Dedifferentiated amniotic fluid mesenchymal stem cell (primary cell): ENCODE measurements around the gene PRR5L.
A peak's percentile ranks its signal among the peaks of the same experiment; 100 is the strongest.

Experiments
- DNase-seq: peaks from one replicate; pipeline ENCODE4 v3.0.0-alpha.2; 2016; ENCODE audit errors: extremely low spot score

The PRR5L gene

DNA sequence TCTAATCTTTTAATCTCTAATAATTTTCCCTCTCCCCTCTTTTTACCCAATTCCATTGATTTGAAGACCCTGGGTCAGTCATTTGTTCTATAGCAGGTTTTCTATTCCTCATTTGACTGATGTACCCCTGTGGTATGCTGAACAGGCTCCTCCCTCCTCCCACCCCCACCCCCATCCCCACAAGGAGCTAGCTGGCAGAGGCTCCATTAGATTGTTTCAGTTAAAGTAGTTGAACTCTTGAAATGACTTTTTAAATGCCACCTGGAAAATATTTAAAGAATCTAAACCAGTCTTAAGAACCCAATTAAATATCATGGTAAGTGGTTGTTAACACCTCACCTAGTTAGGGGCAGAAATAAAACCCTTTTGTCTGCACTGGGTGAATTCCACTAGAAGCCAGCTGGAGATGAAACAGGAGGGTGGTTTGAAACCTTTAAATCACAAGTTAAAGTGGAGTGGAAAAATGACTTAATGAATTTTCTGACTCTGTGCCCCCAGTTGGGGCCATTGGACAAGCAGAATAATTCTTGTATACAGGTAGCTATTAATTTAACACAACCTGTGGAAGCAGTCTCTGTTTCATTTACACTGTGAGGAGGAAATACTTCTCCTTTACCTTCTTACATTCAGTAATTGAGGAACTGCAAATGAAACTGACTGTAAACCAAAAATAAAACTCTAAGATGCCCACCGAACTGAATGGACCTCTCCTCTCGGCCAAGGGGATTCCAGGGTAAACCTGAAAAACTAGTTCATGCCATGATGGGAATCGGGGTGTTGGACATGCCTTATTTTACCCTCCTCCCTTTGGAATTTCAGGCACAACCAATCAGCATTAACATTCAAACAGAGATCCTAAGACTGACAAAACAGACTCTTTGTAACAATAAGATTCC lies 30.7 kb downstream of the PRR5L start:
- no peak for DNase-seq

DNA sequence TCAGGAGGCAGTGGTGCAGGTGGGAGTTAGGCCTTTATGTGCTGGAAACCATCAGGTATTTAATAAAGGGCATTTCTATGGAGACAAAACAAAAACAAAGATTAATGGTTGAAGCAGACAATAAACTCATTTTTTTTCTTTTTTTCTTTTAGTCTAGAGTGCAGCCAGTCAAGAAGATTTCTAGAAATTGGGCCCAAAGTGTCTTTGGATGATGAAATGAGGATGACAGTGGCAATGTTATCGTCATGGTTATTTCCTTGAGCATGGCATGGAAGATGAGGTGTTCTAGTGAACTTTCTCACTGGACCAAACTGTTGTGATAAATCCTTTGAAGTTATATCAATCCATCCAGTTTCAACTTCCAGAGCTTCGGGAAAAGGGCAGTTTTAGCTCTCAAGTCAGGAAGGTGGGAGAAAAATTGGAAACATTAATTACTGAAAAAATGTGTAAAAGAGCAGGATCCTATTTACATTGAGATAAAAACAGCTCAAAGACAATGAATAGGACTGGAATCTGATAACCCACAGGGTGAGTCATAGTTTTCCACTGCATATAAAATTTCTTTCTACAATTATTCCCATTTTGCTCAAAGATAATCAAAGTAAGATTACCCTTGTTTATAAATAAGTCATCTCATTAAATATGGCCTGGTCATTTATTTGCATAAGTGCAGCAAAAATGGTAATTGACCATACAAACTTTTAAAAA lies 33.0 kb downstream of the PRR5L start:
- DNase-seq: no peak

DNA sequence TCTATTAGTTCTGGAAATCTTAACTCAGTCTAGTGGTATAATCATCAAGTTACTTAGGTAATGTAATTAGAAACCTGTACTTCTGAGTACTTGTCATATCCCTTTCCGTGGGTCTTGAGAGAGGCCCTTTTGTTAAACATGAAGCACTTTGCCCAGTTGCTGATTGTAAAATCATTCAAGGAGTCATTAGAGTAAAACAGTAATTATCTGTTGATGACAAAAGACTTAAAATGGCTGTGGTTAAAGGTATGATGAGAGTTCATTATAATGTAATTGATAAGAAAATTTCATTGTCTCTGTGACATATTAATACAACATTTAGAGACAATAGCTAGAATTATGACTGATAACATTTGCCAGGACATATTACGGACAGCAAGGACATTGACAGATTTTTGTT lies 34.3 kb downstream of the PRR5L start:
- no peak for DNase-seq

DNA sequence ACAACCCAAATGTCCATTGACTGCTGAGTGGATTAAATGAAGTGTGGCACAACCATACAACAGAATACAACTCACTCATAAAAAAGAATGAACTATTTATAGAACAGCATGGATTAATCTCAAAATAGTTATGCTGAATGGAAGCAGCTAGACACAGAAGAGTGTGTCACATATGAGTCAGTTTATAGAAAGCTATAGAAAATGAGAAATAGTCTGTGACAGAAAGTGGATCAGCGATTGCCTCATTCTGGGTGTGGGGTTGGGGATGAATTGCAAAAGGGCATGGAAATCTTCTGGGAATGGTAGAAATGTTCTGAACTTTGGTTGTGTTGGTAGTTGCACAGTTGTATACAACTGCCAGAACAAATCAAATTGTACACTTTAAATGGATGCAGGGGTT lies 37.4 kb downstream of the PRR5L start:
- peak; percentile 33 for DNase-seq

DNA sequence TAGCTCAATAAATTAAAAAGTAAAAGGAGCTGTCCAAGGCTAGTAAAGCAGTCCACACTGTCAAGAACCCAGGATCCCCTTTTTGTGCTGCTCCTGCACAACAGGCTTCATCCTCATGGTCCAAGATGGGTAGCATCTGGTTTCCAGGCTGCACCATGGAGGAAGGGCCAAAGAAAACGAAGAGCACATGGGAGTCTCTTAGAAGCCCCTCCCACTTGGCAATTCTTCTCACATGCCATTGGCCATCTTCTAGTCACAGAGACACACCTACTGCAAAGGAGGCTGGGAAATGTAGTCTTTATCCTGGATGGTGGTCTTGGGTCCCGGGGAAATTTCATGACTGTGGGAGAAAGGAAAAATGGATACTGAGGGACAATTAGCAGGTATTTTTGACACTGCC lies 37.8 kb downstream of the PRR5L start:
- DNase-seq: no peak

DNA sequence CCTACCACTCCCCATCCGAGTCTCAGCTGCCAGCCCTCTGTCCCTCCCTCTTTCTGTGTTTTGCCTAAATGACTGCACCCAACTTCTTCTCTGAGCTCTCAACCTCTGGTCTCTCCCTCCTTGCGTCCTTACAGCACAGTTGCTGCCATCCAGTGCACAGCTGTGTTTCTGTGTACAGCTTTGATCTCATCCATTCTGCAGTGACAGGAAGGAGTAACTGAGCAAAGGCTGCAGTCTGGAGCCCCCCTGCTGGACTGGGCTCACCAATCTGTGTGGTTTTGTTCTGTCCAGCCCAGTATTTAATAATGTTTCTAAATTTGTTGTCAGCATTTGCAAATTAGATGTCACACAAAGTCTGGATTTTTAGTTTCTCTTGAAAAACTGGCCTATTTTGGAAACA lies 43.8 kb downstream of the PRR5L start:
- DNase-seq: no peak

DNA sequence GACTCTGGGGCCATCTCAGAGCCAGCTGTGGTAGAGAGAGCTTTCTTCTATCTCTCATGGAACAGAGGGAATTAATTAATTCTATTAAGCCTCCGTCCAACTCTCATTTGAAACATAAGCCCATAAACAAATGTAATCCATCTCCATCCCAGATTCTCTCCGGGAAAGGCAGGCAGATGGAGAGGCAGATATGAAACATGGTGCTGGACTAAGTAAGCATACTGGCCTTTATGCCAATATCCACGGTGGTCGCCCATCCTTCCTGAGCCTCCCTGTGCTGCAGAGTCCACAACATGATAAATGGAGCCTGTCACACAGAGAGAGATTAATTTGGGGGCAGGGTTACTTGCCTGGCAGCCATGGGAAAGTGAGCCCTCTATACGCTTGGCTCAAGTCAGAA lies 44.8 kb downstream of the PRR5L start:
- DNase-seq: no peak

DNA sequence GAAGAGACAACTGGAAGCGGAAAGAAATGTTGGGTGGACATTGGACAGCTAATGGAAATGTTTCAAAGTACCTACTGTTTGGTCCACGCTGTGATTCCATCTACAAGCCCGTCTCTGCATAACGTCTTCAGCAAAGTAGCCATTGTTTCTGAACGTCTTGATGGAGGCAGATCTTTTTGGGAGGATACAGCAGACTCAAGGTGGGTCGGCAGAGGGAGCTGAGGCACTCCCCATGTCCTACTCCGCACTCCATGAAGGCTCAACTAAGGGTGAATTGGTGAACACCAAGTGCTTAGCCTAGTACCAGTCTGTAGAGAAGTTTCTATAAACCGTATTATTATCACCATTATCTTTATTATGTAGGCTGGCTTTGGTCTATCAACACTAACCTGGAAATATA lies 45.8 kb downstream of the PRR5L start:
- no peak for DNase-seq

DNA sequence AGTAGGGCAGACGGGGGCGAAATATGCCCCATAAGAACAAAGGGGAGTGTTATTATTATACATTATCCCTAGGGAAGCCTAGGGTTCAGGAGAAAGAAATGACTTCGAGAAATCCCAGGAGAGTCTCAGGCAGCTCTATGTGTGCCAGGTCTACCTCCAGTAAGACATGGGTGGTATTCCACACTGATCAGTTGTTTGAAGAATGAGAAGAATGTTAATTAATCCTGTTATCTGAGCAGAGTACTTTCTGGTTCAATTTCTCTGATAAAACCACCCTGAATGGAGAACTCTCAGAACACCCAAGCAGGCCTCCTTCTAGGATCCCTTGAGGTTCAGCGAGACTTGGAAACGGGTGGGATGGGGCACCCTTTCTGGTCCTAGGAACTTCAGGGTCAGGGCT lies 46.2 kb downstream of the PRR5L start:
- no peak for DNase-seq

DNA sequence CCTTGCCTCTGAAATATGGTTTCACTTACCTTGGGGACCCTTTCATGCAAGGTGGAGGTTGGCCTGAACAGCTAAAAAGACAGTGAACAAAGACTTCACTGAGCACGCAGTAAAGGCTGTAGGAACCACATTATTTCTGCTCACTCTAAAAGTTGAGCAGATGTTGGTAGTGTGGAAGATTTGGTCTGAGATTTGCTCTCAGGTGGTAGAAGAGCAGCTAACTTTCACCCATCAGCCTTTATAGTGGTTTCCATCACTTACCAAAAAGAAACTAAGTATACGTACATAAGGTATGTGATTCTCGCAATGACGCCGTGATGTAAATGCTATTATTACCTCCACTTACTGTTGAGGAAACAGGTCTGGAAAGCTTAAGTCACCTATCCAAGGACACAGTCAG lies 47.3 kb downstream of the PRR5L start:
- DNase-seq: no peak

DNA sequence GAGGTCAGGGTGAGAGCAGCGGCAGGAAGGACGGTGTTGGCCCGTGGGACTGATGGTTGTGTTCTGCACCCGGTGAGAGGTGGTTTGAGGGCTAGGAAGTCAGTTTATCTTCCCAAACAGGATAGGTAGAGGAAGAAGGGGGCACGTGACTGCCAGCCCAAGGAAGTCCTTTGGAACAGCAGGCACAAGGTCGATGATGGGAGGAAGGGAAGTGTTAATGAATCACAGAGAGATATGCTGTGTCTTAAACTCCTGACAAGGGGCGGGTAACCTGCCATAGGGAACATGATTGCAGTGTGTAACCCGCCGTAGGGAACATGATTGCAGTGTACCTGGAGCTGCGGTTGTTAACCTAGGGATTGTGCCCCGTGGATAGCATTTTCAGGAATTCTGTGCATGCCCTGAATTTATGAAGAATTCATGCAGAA lies 49.0 kb downstream of the PRR5L start:
- DNase-seq: no peak

DNA sequence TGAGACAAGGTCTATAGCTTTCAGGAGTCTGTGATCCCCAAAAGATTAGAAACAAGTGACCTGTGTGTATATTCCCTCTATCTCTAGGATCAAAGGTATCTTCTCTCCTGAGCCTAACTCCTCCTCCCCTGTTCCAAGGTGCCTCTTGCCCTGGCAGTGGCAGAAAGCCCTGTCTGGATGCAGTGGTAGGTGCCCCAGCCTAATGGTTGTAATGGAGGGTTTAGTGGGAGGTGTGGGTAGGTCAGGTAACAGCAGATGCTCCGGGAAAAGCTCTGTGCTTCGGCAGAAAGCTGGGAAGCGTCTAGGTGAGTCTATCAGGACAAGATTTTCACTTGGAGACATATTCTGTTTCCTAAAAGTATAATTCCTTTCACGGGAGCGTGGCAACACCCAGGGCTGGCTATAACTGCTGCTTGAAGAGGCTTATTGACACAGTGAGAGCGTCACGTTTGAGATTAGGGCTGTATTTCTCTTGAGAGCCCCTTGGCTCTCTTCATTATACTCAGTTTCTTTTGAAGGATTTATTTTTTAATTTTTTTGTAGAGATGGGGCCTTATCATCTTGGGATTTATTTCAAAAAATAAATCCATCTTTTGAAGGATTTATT lies 49.5 kb downstream of the PRR5L start:
- DNase-seq: no peak

DNA sequence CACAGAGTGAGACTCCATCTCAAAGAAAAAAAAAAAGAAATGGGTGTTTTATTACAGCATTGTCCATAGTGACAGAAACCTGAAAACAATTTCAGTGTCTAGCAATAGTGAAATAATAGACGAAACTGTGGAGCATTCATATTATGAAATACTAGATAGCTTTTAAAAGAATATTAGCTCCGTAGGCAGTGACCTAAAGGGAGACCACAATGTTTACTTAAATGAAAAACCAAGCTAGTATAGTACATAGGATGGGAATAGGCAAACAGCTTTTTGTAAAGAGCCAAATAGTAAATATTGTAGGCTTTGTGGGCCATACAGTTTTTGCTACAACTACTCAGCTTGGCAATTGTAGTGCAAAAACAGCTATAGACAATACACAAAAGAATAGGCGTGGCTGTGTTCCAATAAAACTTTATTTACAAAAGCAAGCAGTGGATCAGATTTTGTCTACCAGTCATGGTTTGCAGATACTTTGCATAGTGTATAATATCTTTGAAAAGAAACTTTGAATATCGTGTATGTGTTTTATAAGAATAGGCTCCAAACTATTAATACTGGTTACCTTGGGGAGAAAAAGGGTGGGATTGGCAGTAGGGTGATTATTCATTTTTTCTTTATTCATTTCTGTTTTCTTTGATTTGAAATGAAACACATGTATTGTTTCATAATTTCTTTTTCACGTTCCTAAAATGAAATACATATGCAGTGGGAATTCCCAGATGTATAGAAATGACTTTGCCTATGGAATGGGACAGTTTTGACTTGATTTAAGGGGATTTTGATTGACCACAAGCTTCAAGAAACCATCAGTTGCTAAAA lies 50.7 kb downstream of the PRR5L start:
- DNase-seq: no peak

DNA sequence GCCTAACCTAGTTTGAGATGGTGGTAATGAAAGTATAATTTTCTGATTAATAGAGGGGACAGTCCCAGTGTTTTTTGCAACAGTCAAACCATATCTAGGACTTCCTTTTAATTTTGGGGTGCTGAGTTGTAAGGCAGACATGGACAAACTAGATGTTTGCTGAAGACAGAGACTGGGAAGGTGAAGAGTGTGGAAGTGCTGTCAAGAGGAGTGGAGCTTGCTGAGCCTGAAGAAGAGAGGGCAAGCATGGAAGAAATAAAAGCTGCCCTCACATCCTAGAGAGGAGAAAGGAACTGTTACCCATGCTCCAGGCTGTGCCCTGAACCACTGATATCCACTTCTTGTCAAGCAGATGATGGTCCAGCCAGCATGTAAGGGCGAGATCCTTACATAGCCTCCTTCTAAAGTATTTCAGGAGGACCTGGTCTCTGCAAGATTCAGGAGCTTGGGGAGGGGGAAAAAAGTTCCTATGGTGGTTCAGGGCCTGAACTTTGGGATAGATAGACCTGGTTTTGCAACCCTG lies 51.4 kb downstream of the PRR5L start:
- DNase-seq: no peak

DNA sequence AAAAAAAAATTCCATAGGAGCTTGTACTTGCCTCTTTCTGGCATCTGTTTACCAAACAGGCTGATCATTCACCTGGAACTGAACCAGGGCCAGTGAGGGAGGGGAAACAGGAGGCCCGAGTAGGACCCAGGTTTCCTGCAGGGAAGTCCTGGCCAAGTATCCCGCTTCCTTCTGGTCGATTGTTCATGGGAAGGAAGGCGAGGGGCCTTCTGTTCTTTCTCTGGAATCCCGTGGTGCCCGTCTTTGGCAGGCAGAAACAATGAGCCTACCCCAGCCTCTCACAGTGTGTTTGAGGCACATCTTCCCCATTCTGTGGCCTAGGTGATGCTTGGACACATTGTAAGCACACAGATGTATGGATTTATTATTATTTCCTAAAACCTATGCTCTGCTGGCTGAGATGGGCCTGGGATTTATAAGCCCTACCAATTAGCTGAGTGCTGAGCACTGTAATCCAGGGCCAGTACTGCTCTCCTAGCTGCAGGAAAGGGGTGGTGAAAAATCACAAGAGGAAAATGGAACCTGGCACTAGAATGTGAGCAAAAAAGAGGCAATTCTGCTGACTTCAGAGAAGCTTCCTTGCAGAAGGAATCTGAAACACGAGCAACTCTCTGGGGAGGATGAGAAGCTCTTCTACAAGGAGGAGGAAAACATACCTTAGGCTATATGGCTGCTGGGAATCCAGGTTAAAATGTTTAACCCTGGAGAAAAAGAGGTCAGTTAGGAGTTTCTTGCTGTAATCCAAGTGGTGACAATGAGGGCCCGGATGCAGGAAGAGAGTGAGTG lies 53.5 kb downstream of the PRR5L start:
- DNase-seq: no peak

DNA sequence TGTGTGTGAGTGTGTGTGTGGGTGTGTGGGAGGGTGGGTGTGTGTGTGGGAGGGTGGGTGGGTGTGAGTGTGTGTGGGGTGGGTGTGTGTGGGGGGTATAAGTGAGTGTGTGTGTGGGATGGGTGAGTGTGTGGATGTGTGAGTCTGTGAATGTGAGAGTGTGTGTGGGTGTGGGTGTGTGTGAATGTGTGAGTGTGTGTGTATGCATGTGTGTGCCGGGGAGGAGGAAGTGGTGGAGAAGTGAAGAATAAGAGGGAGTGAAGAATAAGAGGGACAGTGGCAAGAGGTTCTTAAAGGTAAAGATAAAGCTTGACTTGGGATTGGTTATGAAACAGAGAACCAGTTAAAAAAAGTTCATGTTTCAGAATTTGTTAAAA lies 54.0 kb downstream of the PRR5L start:
- DNase-seq: no peak

DNA sequence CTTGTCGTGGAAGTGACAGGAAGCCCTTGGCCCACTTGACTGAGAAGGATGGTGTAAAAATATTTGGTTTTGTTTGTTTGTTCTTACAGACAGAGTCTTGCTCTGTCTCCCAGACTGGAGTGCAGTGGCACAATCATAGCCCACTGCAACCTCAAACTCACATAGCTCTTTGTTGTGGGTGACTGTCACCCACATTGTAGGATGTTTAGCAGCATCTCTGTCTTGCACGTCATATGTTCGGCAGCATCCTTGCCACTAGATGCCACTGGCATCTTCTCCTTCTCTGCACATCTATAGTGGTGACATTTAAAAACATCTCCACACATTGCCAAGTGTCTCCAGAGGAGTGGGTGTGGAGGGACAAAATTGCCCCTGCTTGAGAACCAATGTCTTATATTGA lies 56.8 kb downstream of the PRR5L start:
- no peak for DNase-seq

DNA sequence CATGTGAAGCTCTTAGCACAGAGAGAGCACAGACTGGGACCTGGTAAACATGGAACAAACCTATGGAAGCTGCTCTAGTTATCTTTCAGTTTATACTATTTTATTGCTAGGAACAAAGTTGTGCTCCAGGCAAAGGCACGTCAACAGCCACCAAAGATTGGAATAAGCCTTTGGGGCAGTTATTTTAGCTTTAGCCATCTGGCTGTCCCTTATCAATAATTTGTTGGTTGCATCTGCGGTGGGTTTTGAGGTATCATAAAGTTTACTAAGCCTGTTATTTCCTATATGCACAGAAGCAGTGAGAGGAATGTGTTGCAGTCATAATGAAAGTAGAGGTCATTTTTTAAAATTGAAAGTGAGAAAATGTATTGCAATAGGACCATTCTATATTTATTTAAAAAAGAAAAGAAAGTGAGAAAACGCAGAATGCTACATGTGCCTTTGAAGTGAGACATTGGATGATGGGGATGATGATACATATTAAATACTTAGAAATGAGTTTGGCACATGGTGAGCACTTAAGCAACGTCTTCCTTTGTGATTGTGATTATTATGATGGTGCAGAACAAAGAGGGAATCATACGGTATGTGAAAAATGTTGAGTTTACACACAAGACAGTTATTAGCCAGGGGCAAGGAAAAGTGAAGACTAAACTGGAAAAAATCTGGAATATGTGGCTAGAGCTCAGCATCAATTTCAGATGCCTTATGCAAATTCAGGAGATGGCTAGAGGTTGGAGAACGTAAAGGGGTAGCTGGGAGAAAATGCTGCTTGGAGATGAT lies 58.3 kb downstream of the PRR5L start:
- DNase-seq: peak; percentile 79

DNA sequence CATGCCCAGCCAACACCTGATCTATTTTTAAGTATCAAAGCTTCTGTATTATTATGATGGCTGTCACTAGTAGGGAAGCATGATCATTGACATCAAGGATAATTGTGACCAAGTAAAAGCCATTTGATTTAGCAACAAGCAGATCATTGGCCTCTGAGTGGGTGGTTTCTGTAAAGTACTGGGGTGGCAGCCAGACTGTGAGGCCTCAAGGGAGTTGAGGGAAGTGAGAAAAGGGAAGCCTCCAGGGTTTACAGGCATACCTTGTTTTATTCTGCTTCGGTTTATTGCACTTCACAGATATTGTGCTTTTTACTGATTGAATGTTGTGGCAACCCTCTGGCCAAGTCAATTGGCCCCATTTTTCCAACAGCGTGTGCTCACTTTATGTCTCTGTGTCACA lies 60.1 kb downstream of the PRR5L start:
- no peak for DNase-seq

DNA sequence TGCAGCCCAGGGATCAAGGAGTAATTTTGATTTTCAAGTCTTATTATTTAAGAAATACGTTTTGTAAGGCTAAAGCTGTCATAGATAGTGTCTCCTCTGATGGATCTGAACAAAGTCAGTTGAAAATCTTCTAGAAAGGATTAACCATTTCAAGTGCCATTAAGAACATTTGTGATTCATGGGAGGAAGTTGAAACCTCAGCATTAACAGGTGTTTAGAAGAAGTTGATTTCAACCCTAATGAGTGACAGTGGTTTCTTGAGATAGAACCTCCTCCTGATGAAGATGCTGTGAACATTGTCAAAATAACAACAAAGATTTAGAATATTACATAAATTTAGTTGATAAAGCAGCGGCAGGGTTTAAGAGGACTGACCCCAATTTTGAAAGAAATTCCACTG lies 61.7 kb downstream of the PRR5L start:
- no peak for DNase-seq
